A549 (cell line): ENCODE measurements around the gene VIPR1. TPM values are rescaled to one million over a fixed set of nuclear protein-coding genes. Genes with fewer than 3 reads are reported as not detected.

ENCODE experiments used
- ATAC-seq, 2 experiments: fragments of 200-7000 bp in 1 of 2; fragments of >200 bp in 1 of 2; cut with Nextera tagmentation in 1 of 2; cut with Tn5 transposase in 1 of 2; 3 replicates each; pipeline versions ENCODE4 v1.8.0 to v1.9.1; 2018 to 2020; ENCODE audit warnings: mild to moderate bottlenecking in 1 of 2, moderate library complexity in 1 of 2
- CTCF ChIA-PET: fragments of 300-600 bp; sonication (Branson Sonifier 250); formaldehyde crosslinking; extraction: SDS; loops from one replicate; lab custom pipeline; 2021; ENCODE audit warnings: antibody characterized with exemption, inconsistent platforms; lab: Yijun Ruan, JAX
- POLR2A ChIA-PET: fragments of 350-600 bp; formaldehyde crosslinking; extraction: SDS; loops from one replicate; lab custom pipeline; 2021; ENCODE audit warnings: antibody characterized with exemption, inconsistent platforms; lab: Yijun Ruan, JAX
- DNase-seq, 2 experiments: peaks; one replicate each; pipeline versions ENCODE4 v3.0.0 to v3.0.0-alpha.2; 2011 to 2016; ENCODE audit warnings: low read depth in 1 of 2, low spot score in 1 of 2
- FAIRE-seq: peaks from 2 replicates; lab custom pipeline; 2011; peaks lifted over from hg19 to GRCh38; lab: Jason Lieb, UNC
- H3K27ac ChIP-seq, 2 experiments: fragments of >200 bp; sonication (Bioruptor Twin); formaldehyde crosslinking; 3 replicates each; pipeline ENCODE4 v1.5.1; 2016 to 2017
- H3K4me1 ChIP-seq: fragments of >200 bp; sonication (Bioruptor Twin); formaldehyde crosslinking; 3 replicates; pipeline ENCODE4 v1.6.1; 2016
- H3K4me2 ChIP-seq: fragments of >200 bp; sonication (Bioruptor Twin); formaldehyde crosslinking; 3 replicates; pipeline ENCODE4 v1.6.1; 2016
- H3K4me3 ChIP-seq: fragments of >200 bp; sonication (Bioruptor Twin); formaldehyde crosslinking; 3 replicates; pipeline ENCODE4 v1.5.1; 2016
- H3K9me3 ChIP-seq: fragments of >200 bp; sonication (Bioruptor Twin); formaldehyde crosslinking; 3 replicates; pipeline ENCODE4 v1.6.1; 2016
- BCL3 ChIP-seq: fragments of >200 bp; sonication (Bioruptor Twin); formaldehyde crosslinking; IDR thresholded peaks from 3 replicates; pipeline ENCODE4 v1.6.1; 2016
- CBX2 ChIP-seq: fragments of 200-600 bp; sonication (generic); IDR thresholded peaks from 2 replicates; pipeline ENCODE4 v1.6.1; 2016; ENCODE audit warnings: low read depth, mild to moderate bottlenecking, borderline replicate concordance
- CBX8 ChIP-seq: fragments of 200-600 bp; sonication (generic); IDR thresholded peaks from 2 replicates; pipeline ENCODE4 v1.6.1; 2016
- CHD2 ChIP-seq: fragments of 150-350 bp; IDR thresholded peaks from 2 replicates; pipeline ENCODE4 v1.6.1; 2014; ENCODE audit warnings: low read length; ENCODE audit not compliant: partially characterized antibody
- CHD4 ChIP-seq: fragments of 200-600 bp; sonication (generic); IDR thresholded peaks from 2 replicates; pipeline ENCODE4 v1.6.1; 2016; ENCODE audit warnings: antibody characterized with exemption, mild to moderate bottlenecking, borderline replicate concordance
- E2F6 ChIP-seq: IDR thresholded peaks from 2 replicates; pipeline ENCODE4 v1.6.1; 2012; ENCODE audit warnings: low read depth, borderline replicate concordance
- EHF ChIP-seq: fragments of 250-450 bp; sonication (Bioruptor Pico); IDR thresholded peaks from 2 replicates; pipeline ENCODE4 v1.5.0; 2020; ENCODE audit warnings: mild to moderate bottlenecking
- ESRRA ChIP-seq: fragments of 150-350 bp; IDR thresholded peaks from 2 replicates; pipeline ENCODE4 v1.6.1; 2014; ENCODE audit warnings: mild to moderate bottlenecking, low read length, borderline replicate concordance
- FOSB ChIP-seq: fragments of 250-450 bp; sonication (Bioruptor Pico); IDR thresholded peaks from 2 replicates; pipeline ENCODE4 v1.5.0; 2020; ENCODE audit warnings: mild to moderate bottlenecking, moderate library complexity
- FOSL2 ChIP-seq, 2 experiments: fragments of 450-650 bp in 1 of 2; fragments of >200 bp in 1 of 2; sonication (Bioruptor Twin) in 1 of 2; formaldehyde crosslinking; IDR thresholded peaks; 2 replicates each; pipeline versions ENCODE4 v1.5.0 to v1.6.1; 2016 to 2020; ENCODE audit warnings: mild to moderate bottlenecking in 1 of 2, moderate library complexity in 1 of 2
- FOXS1 ChIP-seq: fragments of 250-450 bp; sonication (Bioruptor Pico); IDR thresholded peaks from 2 replicates; pipeline ENCODE4 v1.5.0; 2020; ENCODE audit warnings: mild to moderate bottlenecking, moderate library complexity
- HEYL ChIP-seq: fragments of 250-450 bp; sonication (Bioruptor Pico); IDR thresholded peaks from 2 replicates; pipeline ENCODE4 v1.8.0; 2021; ENCODE audit warnings: mild to moderate bottlenecking, moderate library complexity
- HMGXB4 ChIP-seq: fragments of 250-450 bp; sonication (Bioruptor Pico); IDR thresholded peaks from 2 replicates; pipeline ENCODE4 v1.5.0; 2021; ENCODE audit warnings: mild to moderate bottlenecking, moderate library complexity, borderline replicate concordance
- HOXB13 ChIP-seq: fragments of 250-450 bp; sonication (Bioruptor Pico); IDR thresholded peaks from 2 replicates; pipeline ENCODE4 v1.5.0; 2020; ENCODE audit warnings: low read depth, mild to moderate bottlenecking, moderate library complexity
- KDM1A ChIP-seq: fragments of 200-600 bp; sonication (generic); IDR thresholded peaks from 2 replicates; pipeline ENCODE4 v1.6.1; 2016; ENCODE audit warnings: low read depth, mild to moderate bottlenecking
- MAX ChIP-seq: IDR thresholded peaks from 2 replicates; pipeline ENCODE4 v1.6.1; 2012
- MYC ChIP-seq: IDR thresholded peaks from 2 replicates; pipeline ENCODE4 v1.6.1; 2012; ENCODE audit warnings: mild to moderate bottlenecking, inconsistent platforms, low read length, improper control_type of control experiment, borderline replicate concordance
- NFE2L2 ChIP-seq: fragments of 150-350 bp; conservative IDR thresholded peaks from 2 replicates; pipeline ENCODE4 v1.6.1; 2014; ENCODE audit warnings: low read length
- PBX3 ChIP-seq: IDR thresholded peaks from 2 replicates; pipeline ENCODE4 v1.6.1; 2012
- RAD21 ChIP-seq, 2 experiments: fragments of >200 bp in 1 of 2; sonication (Bioruptor Twin) in 1 of 2; formaldehyde crosslinking in 1 of 2; IDR thresholded peaks in 1 of 2; conservative IDR thresholded peaks in 1 of 2; 2 replicates in 1 of 2; 3 replicates in 1 of 2; pipeline ENCODE4 v1.6.1; 2012 to 2018; ENCODE audit warnings: inconsistent platforms in 1 of 2
- RCOR1 ChIP-seq: fragments of 150-350 bp; IDR thresholded peaks from 2 replicates; pipeline ENCODE4 v1.6.1; 2014; ENCODE audit warnings: antibody characterized with exemption, low read length, low read depth
- REST ChIP-seq: fragments of 200-600 bp; sonication (generic); IDR thresholded peaks from 2 replicates; pipeline ENCODE4 v1.6.1; 2016; ENCODE audit warnings: antibody characterized with exemption, mild to moderate bottlenecking, moderate library complexity
- RFX5 ChIP-seq: fragments of 450-650 bp; IDR thresholded peaks from 2 replicates; pipeline ENCODE4 v1.7.1; 2014; ENCODE audit warnings: antibody characterized with exemption, mild to moderate bottlenecking, moderate library complexity
- SMC3 ChIP-seq: fragments of >200 bp; sonication (Bioruptor Twin); formaldehyde crosslinking; IDR thresholded peaks from 3 replicates; pipeline ENCODE4 v1.6.1; 2018; ENCODE audit warnings: inconsistent platforms
- ZFP36 ChIP-seq: fragments of 450-650 bp; IDR thresholded peaks from 2 replicates; pipeline ENCODE4 v1.6.1; 2014; ENCODE audit warnings: borderline replicate concordance; ENCODE audit not compliant: partially characterized antibody
- ZNF302 ChIP-seq: fragments of 250-450 bp; sonication (Bioruptor Pico); IDR thresholded peaks from 2 replicates; pipeline ENCODE4 v1.9.0; 2021; ENCODE audit warnings: inconsistent platforms, mild to moderate bottlenecking, moderate library complexity
- WGBS: methylation state at CpG from one replicate; pipeline ENCODE4 v1.1.6; 2017; ENCODE audit errors: missing lambda C conversion rate; 5-methylcytosine and 5-hydroxymethylcytosine counted together
- polyA plus RNA-seq, 4 experiments: library from polyadenylated mRNA; depleted of rRNA in 3 of 4; stranded (reverse); fragments of >200 nt; fragmentation: RNase III in 1 of 4; extraction: RNeasy Plus Mini Kit Qiagen cat#74134 plus additional on column Dnase treatment in 1 of 4; gene quantifications; 2 replicates in 3 of 4; 3 replicates in 1 of 4; pipeline ENCODE4 v1.2.3, GENCODE V29; 2011 to 2017

VIPR1 gene
- polyA plus RNA-seq, 2 of the 4 experiments (the other 2 are of a cell fraction) = 0.26 to 0.80 TPM

GRCh38 chr3:42562047-42562907 is 59.8 kb downstream of the VIPR1 start:
- Histone ChIP-seq H3K4me1 (no peaks in the 10 kb centered on the region), H3K27ac (no peak overlapping the region), H3K4me2 (no peak overlapping the region), H3K9me3 (no peaks in the 10 kb centered on the region), H3K4me3 (no peak overlapping the region)
- DNase-seq (no peak), FAIRE-seq (no peak), ATAC-seq (no peak)
- POLR2A ChIA-PET = no interaction called here
- CTCF ChIA-PET = interaction anchor here (2.3 kb wide), 1 partner anchor 13 kb away, joined by 5 read pairs; no protein-coding TSS in a partner anchor
- TF ChIP-seq RCOR1 (no peak), REST (no peak), KDM1A (no peak), FOXS1 (no peak), FOSB (CRISPR knock-in tag) (no peak), FOSL2 (IDR thresholded peaks at IDR 0.05) (no peak), FOSL2 (CRISPR knock-in tag; IDR thresholded peaks at IDR 0.05) (no peak), CBX8 (no peak)
- 74% methylated on average over 3 of the region's 3 CpGs for WGBS

GRCh38 chr3:42569593-42570142 is 67.2 kb downstream of the VIPR1 start:
- no peak overlapping the region for H3K4me3 ChIP-seq
- ChIA-PET POLR2A (no interaction called here), CTCF (no interaction called here)
- no peak for TF ChIP-seq MYC
- TF ChIP-seq NFE2L2 = no peak
- no peak for TF ChIP-seq CBX2
- TF ChIP-seq CHD4 = no peak
- no peak for TF ChIP-seq PBX3
- no peak for TF ChIP-seq RAD21 (conservative IDR thresholded peaks at IDR 0.05 in 1 of 2, IDR thresholded peaks at IDR 0.05 in 1 of 2)
- no peak for TF ChIP-seq HOXB13 (CRISPR knock-in tag)
- TF ChIP-seq EHF = no peak
- TF ChIP-seq CHD2 = no peak
- TF ChIP-seq RFX5 = no peak
- TF ChIP-seq E2F6 = no peak
- no peak for TF ChIP-seq HMGXB4 (CRISPR knock-in tag)
- TF ChIP-seq FOXS1 = no peak
- TF ChIP-seq ZFP36 = no peak
- TF ChIP-seq SMC3 = no peak
- no peak for TF ChIP-seq MAX
- no peak for TF ChIP-seq ESRRA
- TF ChIP-seq ZNF302 (CRISPR knock-in tag) = no peak
- no peak for TF ChIP-seq BCL3
- TF ChIP-seq HEYL = no peak
- H3K27ac ChIP-seq = no peak overlapping the region
- H3K4me1 ChIP-seq = no peaks in the 10 kb centered on the region
- no peaks in the 10 kb centered on the region for H3K9me3 ChIP-seq
- DNase-seq (no peak), FAIRE-seq (no peak), ATAC-seq (no peak)
- 67% methylated on average over 2 of the region's 2 CpGs for WGBS
- no peak overlapping the region for H3K4me2 ChIP-seq
